RWPE2 (cell line): Measurements from ENCODE around the gene SEPSECS.

ENCODE experiments used
- ATAC-seq: fragments of 200-7000 bp; cut with Tn5 transposase; 3 replicates; pipeline ENCODE4 v1.9.1; 2021; ENCODE audit warnings: low read depth
- DNase-seq: peaks from one replicate; pipeline ENCODE4 v3.0.0-alpha.2; 2020; ENCODE audit warnings: low spot score
- H3K27ac ChIP-seq: fragments of 450-650 bp; 2 replicates; pipeline ENCODE4 v1.5.1; 2017; ENCODE audit warnings: mild to moderate bottlenecking; ENCODE audit not compliant: poor library complexity, severe bottlenecking
- H3K27me3 ChIP-seq: fragments of 250-450 bp; sonication (Bioruptor Pico); 2 replicates; pipeline ENCODE4 v1.5.1; 2021; ENCODE audit warnings: mild to moderate bottlenecking, moderate library complexity; ENCODE audit not compliant: insufficient read depth, poor library complexity, severe bottlenecking
- H3K36me3 ChIP-seq: fragments of 250-450 bp; sonication (Bioruptor Pico); 2 replicates; pipeline ENCODE4 v1.5.1; 2020; ENCODE audit warnings: low read depth, mild to moderate bottlenecking, moderate library complexity
- H3K4me1 ChIP-seq: fragments of 250-450 bp; sonication (Bioruptor Pico); 2 replicates; pipeline ENCODE4 v1.5.1; 2021; ENCODE audit warnings: mild to moderate bottlenecking, moderate library complexity; ENCODE audit not compliant: insufficient read depth, poor library complexity, severe bottlenecking
- H3K4me3 ChIP-seq: fragments of 250-450 bp; sonication (Bioruptor Pico); 2 replicates; pipeline ENCODE4 v1.5.1; 2021; ENCODE audit warnings: mild to moderate bottlenecking, moderate library complexity; ENCODE audit not compliant: severe bottlenecking
- H3K9me3 ChIP-seq: fragments of 250-450 bp; sonication (Bioruptor Pico); 2 replicates; pipeline ENCODE4 v1.5.1; 2021; ENCODE audit warnings: mild to moderate bottlenecking, moderate library complexity; ENCODE audit not compliant: severe bottlenecking
- CTCF ChIP-seq: fragments of 450-650 bp; IDR thresholded peaks from one replicate; pipeline ENCODE4 v1.5.1; 2017; ENCODE audit warnings: mild to moderate bottlenecking, moderate library complexity; ENCODE audit not compliant: poor library complexity, severe bottlenecking

The SEPSECS gene

GRCh38 chr4:25159837-25160713 is at the start of gene SEPSECS:
SEPSECS (minus strand) TSS chr4:25160449; CDS start chr4:25160369, 80 bp downstream.
- DNase-seq, result peak; percentile 96
- no peak for TF ChIP-seq CTCF
- peak within 1 kb of the TSS; percentile 69 for H3K27ac ChIP-seq
- H3K4me1 ChIP-seq, result peaks cover 13% of the 10 kb centered on the region
- peak within 1 kb of the TSS; percentile 78 for H3K4me3 ChIP-seq
- no peaks in the 10 kb centered on the region for H3K27me3 ChIP-seq
- ATAC-seq, result peak; percentile 82
- no peaks in the 10 kb centered on the region for H3K9me3 ChIP-seq
- peaks cover 11% of the 10 kb centered on the region; the same call in 1 of the 2 replicates for H3K36me3 ChIP-seq

DNA sequence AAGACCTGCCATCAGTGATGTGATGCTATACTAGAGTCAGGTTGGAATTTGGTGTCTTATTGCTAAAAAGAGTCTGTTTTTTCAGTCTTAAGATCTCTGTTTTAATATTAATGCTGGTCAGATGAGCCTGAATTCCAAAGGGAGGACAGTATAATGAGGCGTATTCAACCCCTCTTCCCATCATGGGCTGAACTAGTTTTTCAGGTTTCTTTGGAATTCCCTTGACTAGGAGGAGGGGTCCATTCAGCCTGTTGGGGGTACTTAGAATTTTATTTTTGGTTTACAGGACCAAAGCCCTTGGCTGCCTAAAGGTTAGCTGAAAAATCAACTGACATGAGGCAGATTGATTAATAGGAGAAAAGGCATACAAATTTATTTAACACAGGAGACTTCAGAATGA is 49.5 kb upstream of the SEPSECS start:
- ATAC-seq, result no peak
- no peak overlapping the region for H3K27ac ChIP-seq
- no peaks in the 10 kb centered on the region for H3K36me3 ChIP-seq
- H3K4me1 ChIP-seq, result no peaks in the 10 kb centered on the region
- TF ChIP-seq CTCF, result no peak
- no peak for DNase-seq
- H3K4me3 ChIP-seq, result no peak overlapping the region
- H3K9me3 ChIP-seq, result no peaks in the 10 kb centered on the region
- H3K27me3 ChIP-seq, result no peaks in the 10 kb centered on the region

DNA sequence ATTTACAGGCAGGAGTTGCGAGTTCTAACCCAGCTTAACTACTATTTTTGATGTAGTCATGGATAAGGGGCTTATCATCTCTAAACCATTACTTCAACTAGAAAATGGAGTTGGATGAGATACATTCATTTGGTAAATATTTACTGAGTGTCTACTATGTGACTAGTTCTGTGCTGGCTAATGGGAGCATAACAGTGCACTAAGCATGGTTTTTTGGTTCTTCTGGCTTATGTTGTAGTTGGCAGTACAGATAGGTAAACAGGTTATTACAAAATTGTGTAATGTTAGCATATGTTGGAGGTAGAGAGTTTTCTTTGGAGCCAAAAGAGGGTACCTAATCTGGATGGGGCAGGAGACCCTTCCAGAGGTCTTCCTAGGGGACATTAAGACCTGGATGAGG is 47.7 kb upstream of the SEPSECS start:
- DNase-seq, result no peak
- ATAC-seq, result no peak
- no peaks in the 10 kb centered on the region for H3K27me3 ChIP-seq
- H3K27ac ChIP-seq, result no peak overlapping the region
- no peak overlapping the region for H3K4me3 ChIP-seq
- no peaks in the 10 kb centered on the region for H3K4me1 ChIP-seq
- no peak for TF ChIP-seq CTCF
- H3K36me3 ChIP-seq, result no peaks in the 10 kb centered on the region
- H3K9me3 ChIP-seq, result no peaks in the 10 kb centered on the region

DNA sequence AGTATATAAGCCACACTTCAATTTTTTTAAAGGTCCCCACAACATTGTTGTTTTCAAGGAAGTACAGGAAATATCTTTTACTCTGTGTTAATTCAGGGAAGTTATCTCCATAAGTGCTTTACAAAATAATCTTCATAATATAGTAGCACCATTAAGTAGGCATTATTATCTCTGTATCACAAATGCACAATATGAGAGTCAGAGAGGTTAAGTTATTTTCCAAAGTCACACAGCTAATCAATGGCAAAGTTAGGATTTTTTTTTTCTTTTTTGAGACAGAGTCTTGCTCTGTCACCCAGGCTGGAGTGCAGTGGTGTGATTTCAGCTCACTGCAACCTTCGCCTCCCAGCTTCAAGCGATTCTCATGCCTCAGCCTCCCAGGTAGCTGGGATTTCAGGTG is 38.5 kb upstream of the SEPSECS start:
- no peak overlapping the region for H3K27ac ChIP-seq
- no peak for TF ChIP-seq CTCF
- H3K36me3 ChIP-seq, result no peaks in the 10 kb centered on the region
- H3K4me1 ChIP-seq, result no peaks in the 10 kb centered on the region
- H3K27me3 ChIP-seq, result no peaks in the 10 kb centered on the region
- H3K4me3 ChIP-seq, result no peak overlapping the region
- no peak for ATAC-seq
- DNase-seq, result no peak
- H3K9me3 ChIP-seq, result no peaks in the 10 kb centered on the region

DNA sequence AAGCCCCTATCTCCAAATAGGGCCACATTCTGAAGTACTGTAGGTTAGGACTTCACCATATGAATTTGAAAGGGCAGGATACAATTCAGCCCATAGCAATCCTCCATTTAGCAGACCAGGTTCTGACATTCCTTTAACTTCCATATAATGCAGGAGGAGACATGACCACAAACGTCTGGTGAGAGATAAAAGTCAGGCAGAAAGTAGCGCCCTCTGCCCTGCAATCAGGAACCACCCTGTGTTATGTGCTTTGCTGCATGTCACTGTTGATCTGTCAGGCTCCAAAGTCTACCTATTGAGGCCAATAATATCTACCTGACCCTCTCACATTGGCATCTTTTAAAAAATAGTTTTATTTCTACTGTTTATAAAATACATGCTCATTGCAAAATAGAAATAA is 30.2 kb upstream of the SEPSECS start:
- H3K4me1 ChIP-seq, result no peaks in the 10 kb centered on the region
- ATAC-seq (no peak), DNase-seq (no peak)
- TF ChIP-seq CTCF, result no peak
- no peaks in the 10 kb centered on the region for H3K27me3 ChIP-seq
- no peaks in the 10 kb centered on the region for H3K36me3 ChIP-seq
- no peak overlapping the region for H3K4me3 ChIP-seq
- no peak overlapping the region for H3K27ac ChIP-seq
- H3K9me3 ChIP-seq, result no peaks in the 10 kb centered on the region
